HG03432 (cell line): ENCODE measurements around the gene DUS2.
A peak's percentile ranks its signal among the peaks of the same experiment; 100 is the strongest.

Source experiments
- ATAC-seq: cut with Tn5 transposase; IDR thresholded peaks from one replicate; pipeline ENCODE4 v1.9.1; 2021; ENCODE audit warnings: mild to moderate bottlenecking, moderate library complexity; ENCODE audit not compliant: unreplicated experiment

Gene DUS2

GRCh38 chr16:68074850-68075555 is 51.9 kb downstream of the DUS2 start:
- ATAC-seq: peak; percentile 80

GRCh38 chr16:68075980-68076379 is 52.9 kb downstream of the DUS2 start:
- no peak for ATAC-seq

GRCh38 chr16:68076560-68076959 is 53.5 kb downstream of the DUS2 start:
- no peak for ATAC-seq

GRCh38 chr16:68077866-68078700 is 55.0 kb downstream of the DUS2 start:
- ATAC-seq: no peak

GRCh38 chr16:68078701-68079375 is 55.8 kb downstream of the DUS2 start:
- no peak for ATAC-seq

GRCh38 chr16:68079376-68079625 is 56.2 kb downstream of the DUS2 start:
- ATAC-seq: no peak

- no peak for ATAC-seq
Observed at GRCh38 chr16:68079626-68080344, 56.7 kb downstream of the DUS2 start.

- no peak for ATAC-seq
Observed at GRCh38 chr16:68081861-68082628, 59.0 kb downstream of the DUS2 start.

GRCh38 chr16:68082629-68083238 is 59.6 kb downstream of the DUS2 start:
- no peak for ATAC-seq

GRCh38 chr16:68083239-68083781 is 60.2 kb downstream of the DUS2 start:
- no peak for ATAC-seq

- no peak for ATAC-seq
Observed at GRCh38 chr16:68083861-68084503, 60.9 kb downstream of the DUS2 start.

GRCh38 chr16:68084504-68085258 is 61.6 kb downstream of the DUS2 start:
- peak; percentile 64 for ATAC-seq

- peak; percentile 62 for ATAC-seq
Observed at GRCh38 chr16:68085259-68086071, 62.4 kb downstream of the DUS2 start, which contains the start of gene NFATC3. TSS of gene NFATC3 (plus strand) at chr16:68085370. CDS start at chr16:68085682, 312 bp downstream.

- no peak for ATAC-seq
Observed at GRCh38 chr16:68086336-68086841, 63.3 kb downstream of the DUS2 start.

GRCh38 chr16:68086860-68087268 is 63.8 kb downstream of the DUS2 start:
- ATAC-seq: no peak

- no peak for ATAC-seq
Observed at GRCh38 chr16:68087688-68088087, 64.6 kb downstream of the DUS2 start.
